ACC112 (cell line): ENCODE data around the gene NOL8.

ENCODE experiments used
- H2AFZ ChIP-seq: fragments of 200-600 bp; sonication (generic); one replicate; pipeline ENCODE4 v1.6.0; 2017; ENCODE audit warnings: antibody characterized with exemption, low read length; ENCODE audit not compliant: unreplicated experiment
- H3K27ac ChIP-seq: fragments of 200-600 bp; sonication (generic); 2 replicates; pipeline ENCODE4 v1.5.1; 2014; ENCODE audit warnings: low read depth, mild to moderate bottlenecking, antibody characterized with exemption, low read length, moderate library complexity
- H3K27me3 ChIP-seq: fragments of 200-600 bp; sonication (generic); 2 replicates; pipeline ENCODE4 v1.6.1; 2014; ENCODE audit warnings: mild to moderate bottlenecking, antibody characterized with exemption, low read length, moderate library complexity, mixed read lengths; ENCODE audit not compliant: insufficient read depth
- H3K36me3 ChIP-seq: fragments of 200-600 bp; sonication (generic); 2 replicates; pipeline ENCODE4 v1.6.1; 2016; ENCODE audit warnings: mild to moderate bottlenecking, antibody characterized with exemption, low read length, moderate library complexity, mixed read lengths; ENCODE audit not compliant: insufficient read depth
- H3K4me1 ChIP-seq: fragments of 200-600 bp; sonication (generic); one replicate; pipeline ENCODE4 v1.6.1; 2016; ENCODE audit warnings: low read length, mixed read lengths; ENCODE audit not compliant: insufficient read depth, unreplicated experiment, control insufficient read depth
- H3K4me3 ChIP-seq: fragments of 200-600 bp; sonication (generic); 2 replicates; pipeline ENCODE4 v1.5.1; 2014; ENCODE audit warnings: mild to moderate bottlenecking, low read depth, low read length
- H3K79me2 ChIP-seq: fragments of 200-600 bp; sonication (generic); one replicate; pipeline ENCODE4 v1.6.0; 2016; ENCODE audit warnings: low read length; ENCODE audit not compliant: control insufficient read depth, unreplicated experiment, insufficient read depth

NOL8 gene

GRCh38 chr9:92270511-92270910, 54.6 kb downstream of the NOL8 start:
- Histone ChIP-seq H3K79me2 (peaks cover 3% of the 10 kb centered on the region), H3K4me1 (peaks cover 12% of the 10 kb centered on the region), H3K27me3 (no peaks in the 10 kb centered on the region), H3K27ac (no peak overlapping the region), H3K36me3 (peaks cover 76% of the 10 kb centered on the region), H2AFZ (no peak overlapping the region), H3K4me3 (no peak overlapping the region)

DNA sequence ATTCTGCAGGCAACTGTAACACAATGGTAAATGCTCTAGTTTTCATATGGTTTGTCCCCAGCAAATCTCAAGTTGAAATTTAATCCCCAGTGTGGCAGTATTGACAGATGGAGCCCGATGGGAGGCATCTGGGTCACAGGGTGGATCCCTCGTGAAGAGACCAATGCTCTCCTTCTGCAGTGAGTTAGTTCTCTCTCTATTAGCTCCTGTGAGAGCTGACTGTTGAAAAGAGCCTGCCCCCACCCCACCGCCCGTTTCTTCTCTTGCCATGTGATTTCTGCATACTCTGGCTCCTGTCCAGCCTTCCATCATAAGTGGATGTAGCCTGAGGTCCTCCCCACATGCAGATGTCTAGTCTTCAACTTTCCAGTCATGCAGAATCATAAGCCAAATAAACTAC, 58.7 kb downstream of the NOL8 start:
- Histone ChIP-seq H2AFZ (no peak overlapping the region), H3K36me3 (peaks cover 72% of the 10 kb centered on the region), H3K79me2 (no peaks in the 10 kb centered on the region), H3K27ac (no peak overlapping the region), H3K4me3 (no peak overlapping the region), H3K4me1 (peaks cover 20% of the 10 kb centered on the region), H3K27me3 (no peaks in the 10 kb centered on the region)

DNA sequence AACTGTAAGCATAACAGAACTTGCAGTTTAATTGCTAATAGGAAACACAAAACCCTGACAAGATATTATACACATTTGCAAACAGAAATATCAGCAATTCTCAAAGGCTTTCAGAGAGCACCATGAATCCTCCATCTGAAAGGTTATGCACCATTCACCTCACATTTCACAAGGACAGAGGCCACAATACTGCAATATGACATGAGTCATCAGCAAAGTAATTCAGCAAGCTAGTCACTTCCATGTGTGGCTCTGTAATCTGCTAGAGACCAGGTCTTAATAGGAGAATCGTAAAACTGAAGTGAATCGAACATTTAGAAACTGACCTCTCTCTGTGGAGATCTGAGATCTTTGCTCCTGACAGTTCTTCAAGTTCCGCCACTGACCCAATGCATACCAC, 60.0 kb downstream of the NOL8 start:
- Histone ChIP-seq H3K79me2 (no peaks in the 10 kb centered on the region), H2AFZ (no peak overlapping the region), H3K27me3 (no peaks in the 10 kb centered on the region), H3K4me1 (peaks cover 20% of the 10 kb centered on the region), H3K27ac (no peak overlapping the region), H3K36me3 (peaks cover 68% of the 10 kb centered on the region), H3K4me3 (no peak overlapping the region)

DNA sequence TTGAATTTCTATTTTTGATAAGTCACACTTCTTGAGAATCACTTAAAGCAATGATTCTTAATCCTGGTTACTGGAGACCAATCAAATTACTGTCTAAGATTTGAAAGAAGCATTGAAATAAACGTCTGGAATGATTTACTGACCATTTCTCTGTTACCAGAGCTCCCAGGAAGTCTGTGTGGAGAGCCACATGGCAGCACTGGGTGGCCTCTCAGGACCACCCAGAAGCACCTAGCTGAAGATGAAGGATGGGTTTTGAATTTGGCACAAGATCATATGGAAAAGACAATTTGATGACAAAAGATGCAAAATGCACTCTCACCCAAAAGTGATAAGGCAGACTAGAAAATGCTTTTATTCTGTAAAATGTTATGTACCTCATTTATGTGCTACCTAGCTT, 62.0 kb downstream of the NOL8 start:
- Histone ChIP-seq H3K27me3 (no peaks in the 10 kb centered on the region), H3K27ac (no peak overlapping the region), H2AFZ (no peak overlapping the region), H3K4me3 (no peak overlapping the region), H3K4me1 (peaks cover 20% of the 10 kb centered on the region), H3K36me3 (peaks cover 63% of the 10 kb centered on the region), H3K79me2 (no peaks in the 10 kb centered on the region)

DNA sequence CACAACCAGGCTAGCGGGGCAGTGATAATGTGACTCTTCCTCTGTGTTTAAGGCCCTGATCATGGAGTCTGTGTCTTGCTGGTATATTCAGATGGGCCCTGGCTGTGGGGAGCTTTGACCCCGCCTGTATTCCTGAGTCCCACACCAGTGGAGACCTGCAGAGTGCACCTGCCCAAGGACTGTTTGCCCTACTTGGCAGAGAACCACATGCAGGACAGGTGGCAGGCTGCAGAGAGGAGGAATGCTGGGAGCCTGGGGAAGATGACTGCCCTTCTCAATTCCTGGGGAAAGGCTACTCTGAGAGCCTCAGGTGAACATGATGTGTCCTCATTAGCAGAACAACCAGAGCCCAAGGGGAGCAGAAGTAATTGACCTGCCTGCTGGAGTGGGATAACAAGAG, 67.8 kb downstream of the NOL8 start:
- H3K79me2 ChIP-seq = no peaks in the 10 kb centered on the region

GRCh38 chr9:92254381-92255337, 70.5 kb downstream of the NOL8 start:
- Histone ChIP-seq H3K79me2 (no peaks in the 10 kb centered on the region), H3K27me3 (no peaks in the 10 kb centered on the region), H3K4me1 (no peaks in the 10 kb centered on the region), H2AFZ (no peak overlapping the region), H3K4me3 (no peak overlapping the region), H3K36me3 (peaks cover 67% of the 10 kb centered on the region), H3K27ac (no peak overlapping the region)

More for the DNA sequence above, 67.8 kb downstream of the NOL8 start:
- Histone ChIP-seq H3K27me3 (no peaks in the 10 kb centered on the region), H3K36me3 (peaks cover 60% of the 10 kb centered on the region), H3K4me3 (no peak overlapping the region), H3K27ac (no peak overlapping the region), H2AFZ (no peak overlapping the region), H3K4me1 (no peaks in the 10 kb centered on the region)

- Histone ChIP-seq H3K4me1 (no peaks in the 10 kb centered on the region), H3K79me2 (no peaks in the 10 kb centered on the region), H3K27ac (no peak overlapping the region), H2AFZ (no peak overlapping the region), H3K27me3 (no peaks in the 10 kb centered on the region), H3K4me3 (no peak overlapping the region), H3K36me3 (peaks cover 64% of the 10 kb centered on the region)
Measured at GRCh38 chr9:92253656-92254055, 71.5 kb downstream of the NOL8 start.

GRCh38 chr9:92247981-92248380, 77.2 kb downstream of the NOL8 start:
- Histone ChIP-seq H2AFZ (no peak overlapping the region), H3K4me3 (no peak overlapping the region), H3K4me1 (peaks cover 50% of the 10 kb centered on the region), H3K27me3 (no peaks in the 10 kb centered on the region), H3K36me3 (peaks cover 58% of the 10 kb centered on the region), H3K79me2 (no peaks in the 10 kb centered on the region), H3K27ac (peak overlapping the region; percentile 95)
